Heart left ventricle (tissue), 13 donors: ENCODE measurements around the gene IPO8.

Experiments used
- CTCF ChIP-seq, 12 donors: fragments of 200-600 bp; sonication (generic) in 4 of 12; IDR thresholded peaks; one replicate each; pipeline versions ENCODE4 v1.5.0 to v1.8.0; 2018 to 2022; ENCODE audit warnings: antibody characterized with exemption in 12 of 12, mild to moderate bottlenecking in 5 of 12
- POLR2A ChIP-seq, 2 donors: fragments of 450-650 bp; IDR thresholded peaks; one replicate each; pipeline ENCODE4 v1.6.1; 2017; ENCODE audit warnings: antibody characterized with exemption in 2 of 2, mild to moderate bottlenecking in 2 of 2, moderate library complexity in 2 of 2
- donor health status: ischemic (EF 13 %, LVEDD 7.1; RV severe dilation, severe dysfunction).
- donor health status: DM: no; HTN: yes; CAD: no.
- donor health status: DM: no; HTN: no; CAD: no.
- donor health status: ischemic (EF 25% LVEDD 6.9; RV normal size, moderate dysfunction).
- donor health status: ischemic (EF 25% LVEDD 5.7; RV mildly dilated, moderate dysfunction).
- donor health status: ischemic (EF 35%, LVEDD 5.7; RV mildly dilated, moderate dysfunction).
- donor health status: nonischemic (EF 11% LVEDD 7.7; RV severe dilation, severe dysfunction).
- donor health status: DM: yes; HTN: yes; CAD: no.
- donor health status: PGD.
- donor health status: ischemic (EF 29% LVEDD 5.4; RV normal size, mild dysfunction).
- donor health status: nonischemic (EF 23%, LVEDD 6.1; RV moderate dilation, normal function).

DNA sequence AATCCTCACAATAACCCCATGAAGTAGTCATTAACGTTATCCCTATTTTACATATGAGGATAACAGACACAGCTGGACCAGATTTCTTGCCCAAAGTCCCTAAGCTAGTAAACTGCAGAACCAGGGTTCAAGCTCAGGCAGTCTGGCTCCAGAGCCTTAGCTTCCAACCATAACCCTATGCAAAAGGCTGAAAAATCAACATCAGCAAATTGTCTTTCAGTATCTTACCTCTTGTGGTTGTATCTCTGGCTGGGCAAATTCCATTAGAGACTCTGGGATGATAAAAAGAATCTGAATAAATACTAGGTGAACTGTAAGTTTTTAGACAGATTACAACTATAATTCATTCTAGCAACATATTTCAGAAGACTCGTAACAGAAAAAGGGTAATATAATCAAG is 34.3 kb upstream of the IPO8 start:
- TF ChIP-seq CTCF (IDR thresholded peaks at IDR 0.05) (no peak), POLR2A (IDR thresholded peaks at IDR 0.05) (no peak)
